CD14-positive monocyte (primary cell): Measurements from ENCODE around the gene RSPO4. TPM values are rescaled to one million over a fixed set of nuclear protein-coding genes. Genes with fewer than 3 reads are reported as not detected.

Source experiments
- DNase-seq, 3 donors: peaks; one replicate each; pipeline ENCODE4 v3.0.0-alpha.2; 2011 to 2022
- H2AFZ ChIP-seq: 2 replicates; pipeline ENCODE4 v1.6.0; 2012; ENCODE audit warnings: mild to moderate bottlenecking, low read depth, low read length, inconsistent platforms; ENCODE audit not compliant: insufficient read depth, poor library complexity, severe bottlenecking
- H3K27ac ChIP-seq, 2 donors: 1 replicate in 1 of 2; 2 replicates in 1 of 2; pipeline ENCODE4 v1.5.1; 2012 to 2013; ENCODE audit warnings: low read length in 2 of 2, control low read depth in 1 of 2, inconsistent platforms in 1 of 2, low read depth in 1 of 2, mild to moderate bottlenecking in 1 of 2
- H3K27me3 ChIP-seq, 2 donors: one replicate each; pipeline versions ENCODE4 v1.6.0 to v1.6.1; 2011 to 2013; ENCODE audit warnings: low read length in 2 of 2; ENCODE audit not compliant: control insufficient read depth in 2 of 2, insufficient read depth in 2 of 2
- H3K36me3 ChIP-seq, 2 donors: replicated peaks in 1 of 2; 1 replicate in 1 of 2; 2 replicates in 1 of 2; pipeline versions ENCODE4 v1.5.1 to v1.6.1; 2012 to 2013; ENCODE audit warnings: low read length in 2 of 2, control low read depth in 1 of 2, inconsistent platforms in 1 of 2, mild to moderate bottlenecking in 1 of 2; ENCODE audit not compliant: insufficient read depth in 2 of 2, control insufficient read depth in 1 of 2
- H3K4me1 ChIP-seq, 2 donors: 1 replicate in 1 of 2; 2 replicates in 1 of 2; pipeline versions ENCODE4 v1.5.1 to v1.6.1; 2012 to 2013; ENCODE audit warnings: low read length in 2 of 2, control low read depth in 1 of 2, inconsistent platforms in 1 of 2, mild to moderate bottlenecking in 1 of 2, moderate library complexity in 1 of 2; ENCODE audit not compliant: insufficient read depth in 2 of 2, control insufficient read depth in 1 of 2
- H3K4me2 ChIP-seq: replicated peaks from 2 replicates; pipeline ENCODE3; 2012; ENCODE audit warnings: low read length, moderate library complexity, mild to moderate bottlenecking; ENCODE audit not compliant: poor library complexity, severe bottlenecking; ENCODE audit errors: extremely low read depth
- H3K4me3 ChIP-seq, 3 experiments: fragments of 200-600 bp in 1 of 3; sonication (generic) in 1 of 3; replicated peaks in 1 of 3; 1 replicate in 2 of 3; 2 replicates in 1 of 3; pipeline ENCODE4 v1.5.1; 2011 to 2013; ENCODE audit warnings: low read length in 3 of 3, mild to moderate bottlenecking in 3 of 3, control low read depth in 2 of 3, low read depth in 2 of 3, inconsistent platforms in 1 of 3, moderate library complexity in 1 of 3
- H3K79me2 ChIP-seq: 2 replicates; pipeline ENCODE4 v1.6.0; 2012; ENCODE audit warnings: mild to moderate bottlenecking, control low read depth, inconsistent platforms, low read length, moderate library complexity; ENCODE audit not compliant: insufficient read depth
- H3K9ac ChIP-seq: 2 replicates; pipeline ENCODE4 v1.6.0; 2017; ENCODE audit warnings: low read length, mild to moderate bottlenecking; ENCODE audit not compliant: insufficient read depth, poor library complexity, severe bottlenecking
- H3K9me3 ChIP-seq, 2 donors: replicated peaks in 1 of 2; 1 replicate in 1 of 2; 2 replicates in 1 of 2; pipeline versions ENCODE4 v1.5.1 to v1.6.1; 2012 to 2013; ENCODE audit warnings: low read length in 2 of 2, control low read depth in 1 of 2; ENCODE audit not compliant: control insufficient read depth in 1 of 2, insufficient read depth in 1 of 2
- H4K20me1 ChIP-seq: 2 replicates; pipeline ENCODE4 v1.6.0; 2012; ENCODE audit warnings: mild to moderate bottlenecking, low read length, control low read depth, moderate library complexity; ENCODE audit not compliant: insufficient read depth
- H3K27ac Mint-ChIP-seq, 7 donors: one replicate each; pipeline ENCODE4 v1.8.0; 2020; ENCODE audit warnings: mild to moderate bottlenecking in 7 of 7, mixed read lengths in 7 of 7, moderate library complexity in 6 of 7, inconsistent platforms in 2 of 7
- H3K27me3 Mint-ChIP-seq, 3 donors: one replicate each; pipeline ENCODE4 v1.8.0; 2021 to 2022; ENCODE audit warnings: low read depth in 3 of 3, mild to moderate bottlenecking in 3 of 3, mixed read lengths in 3 of 3, moderate library complexity in 3 of 3, inconsistent platforms in 1 of 3
- H3K36me3 Mint-ChIP-seq, 2 donors: one replicate each; pipeline ENCODE4 v1.8.0; 2020; ENCODE audit warnings: mixed read lengths in 2 of 2, inconsistent platforms in 1 of 2, mild to moderate bottlenecking in 1 of 2
- H3K4me1 Mint-ChIP-seq: one replicate; pipeline ENCODE4 v1.8.0; 2020; ENCODE audit warnings: mild to moderate bottlenecking, mixed read lengths
- H3K4me3 Mint-ChIP-seq, 2 donors: one replicate each; pipeline ENCODE4 v1.8.0; 2020; ENCODE audit warnings: mild to moderate bottlenecking in 2 of 2, mixed read lengths in 2 of 2, moderate library complexity in 1 of 2
- H3K9me3 Mint-ChIP-seq, 7 donors: one replicate each; pipeline ENCODE4 v1.8.0; 2020 to 2022; ENCODE audit warnings: mixed read lengths in 7 of 7, mild to moderate bottlenecking in 6 of 7, moderate library complexity in 6 of 7, inconsistent platforms in 2 of 7
- CTCF ChIP-seq: fragments of 200-600 bp; IDR thresholded peaks from one replicate; pipeline ENCODE4 v1.8.0; 2022; ENCODE audit warnings: antibody characterized with exemption, mild to moderate bottlenecking
- WGBS: methylation state at CpG from one replicate; pipeline ENCODE4 v1.1.5; 2013; ENCODE audit warnings: missing lambda C conversion rate; ENCODE audit not compliant: insufficient coverage; 5-methylcytosine and 5-hydroxymethylcytosine counted together
- intact Hi-C, 2 donors: fragments of 100-400 bp; cut with micrococcal nuclease; formaldehyde crosslinking; loops; one replicate each; pipeline versions ENCODE4 v1.15.0 to v1.15.1; 2023
- polyA plus RNA-seq, 3 donors: library from polyadenylated mRNA; depleted of rRNA in 1 of 3; unstranded in 2 of 3; stranded (reverse) in 1 of 3; fragments of 300-500 nt in 2 of 3; fragments of >200 nt in 1 of 3; fragmentation: Illumina TruSeq in 2 of 3; gene quantifications; 1 replicate in 2 of 3; 2 replicates in 1 of 3; pipeline ENCODE4 v1.2.3, GENCODE V29; 2012 to 2021

RSPO4 gene
- polyA plus RNA-seq, 3 donors: not detected

DNA sequence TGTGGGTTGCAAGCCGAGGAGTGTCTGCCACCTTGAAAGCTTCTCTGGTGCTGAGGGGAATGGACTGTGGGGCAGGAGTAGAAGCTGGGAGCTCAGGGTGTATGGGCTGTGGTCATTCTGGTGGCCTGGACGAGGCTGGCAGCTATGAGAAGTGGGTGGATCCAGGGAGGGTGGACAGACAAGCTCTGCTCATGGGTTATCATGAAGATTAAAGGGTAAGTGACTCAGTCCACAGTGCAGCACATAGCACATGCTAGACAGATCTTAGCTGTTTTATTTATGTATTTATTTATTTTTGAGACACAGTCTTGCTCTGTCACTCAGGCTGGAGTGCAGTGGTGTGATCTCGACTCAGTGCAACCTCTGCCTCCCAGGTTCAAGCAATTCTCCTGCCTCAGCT lies 13.8 kb downstream of the RSPO4 start:
- Histone ChIP-seq H3K79me2 (no peaks in the 10 kb centered on the region), H3K4me1 (no peaks in the 10 kb centered on the region), H3K4me2 (no peak overlapping the region), H3K4me3 (no peak overlapping the region), H4K20me1 (no peaks in the 10 kb centered on the region), H3K9me3 (peaks cover 0 to 5% of the 10 kb centered on the region in 2 donors), H3K27me3 (no peaks in the 10 kb centered on the region), H3K9ac (no peak overlapping the region), H3K27ac (no peak overlapping the region), H2AFZ (no peak overlapping the region), H3K36me3 (no peaks in the 10 kb centered on the region)
- 95% methylated on average over 2 of the region's 3 CpGs for WGBS
- Mint-ChIP-seq H3K4me3 (no peak overlapping the region), H3K9me3 (peaks cover 3 to 8% (median 6%) of the 10 kb centered on the region in 7 donors), H3K4me1 (no peaks in the 10 kb centered on the region), H3K36me3 (no peaks in the 10 kb centered on the region), H3K27me3 (peaks cover 7 to 28% (median 13%) of the 10 kb centered on the region in 3 donors), H3K27ac (peak overlapping the region in 1 of 7 donors; percentile 2)
- intact Hi-C loops: no loop called here
- no peak for TF ChIP-seq CTCF
- no peak for DNase-seq

- Histone ChIP-seq H3K79me2 (no peaks in the 10 kb centered on the region), H3K4me3 (no peak overlapping the region), H3K9ac (no peak overlapping the region), H4K20me1 (no peaks in the 10 kb centered on the region), H3K36me3 (no peaks in the 10 kb centered on the region), H3K4me1 (no peaks in the 10 kb centered on the region), H3K9me3 (peaks cover 0 to 5% of the 10 kb centered on the region in 2 donors), H3K27me3 (no peaks in the 10 kb centered on the region), H3K4me2 (no peak overlapping the region), H3K27ac (no peak overlapping the region), H2AFZ (no peak overlapping the region)
- Mint-ChIP-seq H3K27ac (no peak overlapping the region), H3K9me3 (peaks cover 3 to 8% (median 6%) of the 10 kb centered on the region in 7 donors), H3K4me3 (no peak overlapping the region), H3K36me3 (no peaks in the 10 kb centered on the region), H3K4me1 (no peaks in the 10 kb centered on the region), H3K27me3 (peaks cover 8 to 28% (median 13%) of the 10 kb centered on the region in 3 donors)
- intact Hi-C loops: no loop called here
- no peak for DNase-seq
- no peak for TF ChIP-seq CTCF
- WGBS: 89% methylated on average over 1 of the region's 2 CpGs
These were observed 14.4 kb downstream of the RSPO4 start for GRCh38 chr20:987677-988076.
